HCT116 (cell line): Measurements from ENCODE around the gene EXOSC7. TPM values are rescaled to one million over a fixed set of nuclear protein-coding genes. Genes with fewer than 3 reads are reported as not detected.
A peak's percentile ranks its signal among the peaks of the same experiment; 100 is the strongest.

Source experiments
- ATAC-seq: fragments of 200-7000 bp; cut with Tn5 transposase; 2 replicates; pipeline ENCODE4 v1.9.1; 2020; ENCODE audit warnings: mild to moderate bottlenecking, moderate library complexity
- BruUV-seq: library from RNA; stranded (reverse); fragments of 400-500 nt; replicated peaks from 2 replicates; lab custom pipeline; 2021; lab: Mats Ljungman, UMichigan
- CTCF ChIA-PET: fragments of 300-600 bp; sonication (Branson Sonifier 250); formaldehyde crosslinking; loops from one replicate; lab custom pipeline; 2021; ENCODE audit warnings: antibody characterized with exemption; lab: Charles Lee
- POLR2A ChIA-PET: fragments of 300-600, 350-600 bp; sonication (Branson Sonifier 250); formaldehyde crosslinking; loops from one replicate; lab custom pipeline; 2021; ENCODE audit warnings: antibody characterized with exemption; lab: Charles Lee
- RAD21 ChIA-PET, 2 experiments: fragments of 300-600 bp; sonication (Branson Sonifier 250); formaldehyde crosslinking; loops; one replicate each; lab custom pipeline; 2023; ENCODE audit warnings: low total read pairs in 2 of 2; ENCODE audit not compliant: uncharacterized antibody in 2 of 2, unreplicated experiment in 2 of 2, low non-redundant PET in 1 of 2; lab: Charles Lee
- DNase-seq: peaks from one replicate; pipeline ENCODE4 v3.0.0-alpha.2; 2010; ENCODE audit warnings: low read depth, low spot score
- H2AFZ ChIP-seq: fragments of 200-600 bp; shearing (Covaris generic), sonication (generic); 2 replicates; pipeline ENCODE4 v1.6.1; 2017; ENCODE audit warnings: low read depth, mixed run types, mixed read lengths, antibody characterized with exemption, low read length; ENCODE audit not compliant: poor library complexity, severe bottlenecking
- H3K27ac ChIP-seq: 2 replicates; pipeline ENCODE4 v1.5.1; 2012; ENCODE audit warnings: low read depth, low read length
- H3K27me3 ChIP-seq: fragments of 200-600 bp; sonication (generic); 2 replicates; pipeline ENCODE4 v1.6.1; 2016; ENCODE audit warnings: mixed run types, low read length, mixed read lengths; ENCODE audit not compliant: insufficient read depth
- H3K36me3 ChIP-seq, 2 experiments: fragments of 200-500 bp in 1 of 2; fragments of 200-600 bp in 1 of 2; sonication (Bioruptor generic) in 1 of 2; sonication (generic) in 1 of 2; 2 replicates each; pipeline versions ENCODE4 v1.5.1 to v1.6.1; 2014 to 2016; ENCODE audit warnings: low read length in 2 of 2, inconsistent platforms in 1 of 2, mixed read lengths in 1 of 2, mixed run types in 1 of 2; ENCODE audit not compliant: insufficient read depth in 2 of 2, control insufficient read depth in 1 of 2
- H3K4me1 ChIP-seq, 2 experiments: fragments of 200-600 bp in 1 of 2; sonication (generic) in 1 of 2; 2 replicates each; pipeline versions ENCODE4 v1.5.1 to v1.6.1; 2012 to 2017; ENCODE audit warnings: low read length in 2 of 2, inconsistent platforms in 1 of 2, mild to moderate bottlenecking in 1 of 2, mixed read lengths in 1 of 2, mixed run types in 1 of 2, moderate library complexity in 1 of 2; ENCODE audit not compliant: insufficient read depth in 2 of 2, control insufficient read depth in 1 of 2
- H3K4me2 ChIP-seq: fragments of 200-600 bp; sonication (generic); 2 replicates; pipeline ENCODE4 v1.6.1; 2017; ENCODE audit warnings: mixed run types, low read length, mixed read lengths
- H3K4me3 ChIP-seq, 2 experiments: fragments of 200-600 bp in 1 of 2; sonication (generic) in 1 of 2; replicated peaks in 1 of 2; 2 replicates each; pipeline ENCODE4 v1.5.1; 2011 to 2016; ENCODE audit warnings: low read length in 2 of 2, control low read depth in 1 of 2, low read depth in 1 of 2, mild to moderate bottlenecking in 1 of 2, mixed read lengths in 1 of 2, mixed run types in 1 of 2
- H3K79me2 ChIP-seq: fragments of 200-600 bp; sonication (generic); 2 replicates; pipeline ENCODE4 v1.6.1; 2017; ENCODE audit warnings: mild to moderate bottlenecking, mixed run types, low read length, moderate library complexity, mixed read lengths; ENCODE audit not compliant: insufficient read depth
- H3K9ac ChIP-seq: fragments of 200-600 bp; sonication (generic); 2 replicates; pipeline ENCODE4 v1.6.1; 2016; ENCODE audit warnings: low read length, mixed read lengths
- H3K9me2 ChIP-seq: fragments of 200-600 bp; sonication (generic), shearing (Covaris generic); 2 replicates; pipeline ENCODE4 v1.6.1; 2017; ENCODE audit warnings: mixed run types, mild to moderate bottlenecking, moderate library complexity; ENCODE audit not compliant: insufficient read depth
- H3K9me3 ChIP-seq, 2 experiments: fragments of 200-500 bp in 1 of 2; fragments of 200-600 bp in 1 of 2; sonication (Bioruptor generic) in 1 of 2; sonication (generic) in 1 of 2; 2 replicates each; pipeline ENCODE4 v1.6.1; 2014 to 2017; ENCODE audit warnings: low read length in 2 of 2, mixed read lengths in 2 of 2, inconsistent platforms in 1 of 2, low read depth in 1 of 2, mild to moderate bottlenecking in 1 of 2, mixed run types in 1 of 2, moderate library complexity in 1 of 2; ENCODE audit not compliant: control insufficient read depth in 1 of 2, insufficient read depth in 1 of 2
- H4K20me1 ChIP-seq: fragments of 200-600 bp; sonication (generic), shearing (Covaris generic); 2 replicates; pipeline ENCODE4 v1.6.1; 2017; ENCODE audit warnings: mixed run types, mild to moderate bottlenecking, moderate library complexity; ENCODE audit not compliant: insufficient read depth
- EGR1 ChIP-seq: IDR thresholded peaks from 2 replicates; pipeline ENCODE4 v1.6.1; 2012; ENCODE audit warnings: low read depth
- ELF1 ChIP-seq: IDR thresholded peaks from 2 replicates; pipeline ENCODE4 v1.6.1; 2012; ENCODE audit warnings: low read depth, borderline replicate concordance
- EZH2 ChIP-seq: fragments of 200-600 bp; sonication (generic); IDR thresholded peaks from 2 replicates; pipeline ENCODE4 v1.6.1; 2017; ENCODE audit warnings: antibody characterized with exemption, mixed run types
- EZH2phosphoT487 ChIP-seq: fragments of 200-600 bp; IDR thresholded peaks from 2 replicates; pipeline ENCODE4 v1.6.1; 2018; ENCODE audit warnings: antibody characterized with exemption, borderline replicate concordance
- JUND ChIP-seq: IDR thresholded peaks from 2 replicates; pipeline ENCODE4 v1.6.1; 2012
- MAX ChIP-seq: IDR thresholded peaks from 2 replicates; pipeline ENCODE4 v1.6.1; 2012
- POLR2A ChIP-seq: IDR thresholded peaks from 2 replicates; pipeline ENCODE4 v1.7.0; 2011; ENCODE audit warnings: borderline replicate concordance; ENCODE audit not compliant: insufficient read depth, insufficient read length; ENCODE audit errors: extremely low read depth
- POLR2AphosphoS5 ChIP-seq: IDR thresholded peaks from 2 replicates; pipeline ENCODE4 v1.6.1; 2011; ENCODE audit warnings: mild to moderate bottlenecking, low read depth, low read length, moderate library complexity
- SIN3A ChIP-seq: IDR thresholded peaks from 2 replicates; pipeline ENCODE4 v1.6.1; 2012; ENCODE audit warnings: low read depth
- SP1 ChIP-seq: IDR thresholded peaks from 2 replicates; pipeline ENCODE4 v1.6.1; 2012; ENCODE audit warnings: low read depth
- intact Hi-C: fragments of 100-400 bp; cut with micrococcal nuclease; formaldehyde crosslinking; loops from 2 replicates; pipeline ENCODE4 v1.10.0; 2022
- total RNA-seq: library from RNA; stranded (reverse); gene quantifications from one replicate; pipeline ENCODE4 v1.2.1, GENCODE V29; 2021; ENCODE audit not compliant: unreplicated experiment

EXOSC7 gene
- total RNA-seq, 1 experiment from 2014 or later, result 72.6 TPM

GRCh38 chr3:44962621-44963393 lies 13.2 kb upstream of the EXOSC7 start:
- intact Hi-C loops, result loop anchor here (10.0 kb wide), 1 partner anchor 198 kb away; the partner anchor contains the start of genes KIAA1143 and KIF15
- POLR2A ChIA-PET, result no interaction called here
- Histone ChIP-seq H2AFZ (no peak overlapping the region), H3K36me3 (no peaks in the 10 kb centered on the region), H4K20me1 (no peaks in the 10 kb centered on the region), H3K4me1 (peaks cover 28 to 50% of the 10 kb centered on the region in 2 experiments), H3K4me3 (no peak overlapping the region), H3K9me3 (no peaks in the 10 kb centered on the region), H3K4me2 (no peak overlapping the region), H3K27me3 (no peaks in the 10 kb centered on the region), H3K9me2 (no peaks in the 10 kb centered on the region), H3K79me2 (peaks cover 72% of the 10 kb centered on the region), H3K27ac (no peak overlapping the region), H3K9ac (no peak overlapping the region)
- CTCF ChIA-PET, result no interaction called here
- TF ChIP-seq EZH2phosphoT487, result no peak
- TF ChIP-seq POLR2A, result no peak
- no peak for TF ChIP-seq EGR1
- TF ChIP-seq ELF1, result no peak
- no peak for TF ChIP-seq SIN3A
- TF ChIP-seq MAX, result no peak
- ATAC-seq (no peak), DNase-seq (no peak)
- RAD21 ChIA-PET, result no interaction called here
- no TSS peak for BruUV-seq

GRCh38 chr3:44963571-44964325 lies 12.3 kb upstream of the EXOSC7 start:
- POLR2A ChIA-PET, result no interaction called here
- no peak overlapping the region for H3K27ac ChIP-seq
- no peak overlapping the region for H2AFZ ChIP-seq
- H3K9ac ChIP-seq, result no peak overlapping the region
- H3K79me2 ChIP-seq, result peaks cover 82% of the 10 kb centered on the region
- no peaks in the 10 kb centered on the region for H3K9me2 ChIP-seq
- peaks cover 37 to 60% of the 10 kb centered on the region in 2 experiments for H3K4me1 ChIP-seq
- no peaks in the 10 kb centered on the region for H3K9me3 ChIP-seq
- H3K27me3 ChIP-seq, result no peaks in the 10 kb centered on the region
- no peak overlapping the region for H3K4me3 ChIP-seq
- CTCF ChIA-PET, result no interaction called here
- no peaks in the 10 kb centered on the region for H3K36me3 ChIP-seq
- RAD21 ChIA-PET, result no interaction called here
- peak overlapping the region; percentile 12 for H3K4me2 ChIP-seq
- H4K20me1 ChIP-seq, result no peaks in the 10 kb centered on the region
- ATAC-seq (no peak), DNase-seq (no peak)
- TF ChIP-seq POLR2AphosphoS5, result no peak
- peak; percentile 27; the same call in 1 of the 2 replicates for TF ChIP-seq SP1
- TF ChIP-seq JUND, result 0 out of 2 replicates have a peak, but pooled peaks have one; percentile 17
- no peak for TF ChIP-seq EZH2
- intact Hi-C loops, result loop anchor here (10.0 kb wide), 1 partner anchor 199 kb away; the partner anchor contains the start of genes KIAA1143 and KIF15
- no TSS peak for BruUV-seq
